Liver (tissue), 9 donors: ENCODE data around the gene EML4. TPM values are rescaled to one million over a fixed set of nuclear protein-coding genes. Genes with fewer than 3 reads are reported as not detected.

Experiments
- DNase-seq: peaks from one replicate; pipeline ENCODE4 v3.0.0-alpha.2; 2017; ENCODE audit warnings: low spot score
- H3K27ac ChIP-seq, 2 donors: one replicate each; pipeline ENCODE4 v1.7.0; 2013; ENCODE audit warnings: inconsistent platforms in 2 of 2, low read length in 2 of 2, control low read depth in 1 of 2, low read depth in 1 of 2, mild to moderate bottlenecking in 1 of 2
- H3K27me3 ChIP-seq, 4 donors: one replicate each; pipeline versions ENCODE4 v1.6.1 to v1.7.0; 2013; ENCODE audit warnings: low read length in 3 of 4, inconsistent platforms in 1 of 4, mild to moderate bottlenecking in 1 of 4, moderate library complexity in 1 of 4; ENCODE audit not compliant: control insufficient read depth in 4 of 4, insufficient read depth in 4 of 4
- H3K36me3 ChIP-seq, 4 donors: one replicate each; pipeline versions ENCODE4 v1.6.1 to v1.7.0; 2013; ENCODE audit warnings: low read length in 3 of 4, mild to moderate bottlenecking in 3 of 4, low read depth in 1 of 4, moderate library complexity in 1 of 4; ENCODE audit not compliant: control insufficient read depth in 4 of 4, insufficient read depth in 3 of 4
- H3K4me1 ChIP-seq, 4 donors: one replicate each; pipeline versions ENCODE4 v1.6.1 to v1.7.0; 2013; ENCODE audit warnings: low read length in 3 of 4, mild to moderate bottlenecking in 3 of 4, moderate library complexity in 1 of 4; ENCODE audit not compliant: control insufficient read depth in 4 of 4, insufficient read depth in 4 of 4
- H3K4me3 ChIP-seq, 3 donors: one replicate each; pipeline versions ENCODE4 v1.6.1 to v1.7.0; 2013; ENCODE audit warnings: low read length in 3 of 3, control low read depth in 1 of 3, low read depth in 1 of 3, mild to moderate bottlenecking in 1 of 3
- H3K9ac ChIP-seq, 2 donors: one replicate each; pipeline ENCODE4 v1.7.0; 2013; ENCODE audit warnings: low read length in 2 of 2, mild to moderate bottlenecking in 2 of 2, moderate library complexity in 2 of 2, control low read depth in 1 of 2, low read depth in 1 of 2
- H3K9me3 ChIP-seq, 4 donors: one replicate each; pipeline versions ENCODE4 v1.6.1 to v1.7.0; 2013; ENCODE audit warnings: low read length in 3 of 4; ENCODE audit not compliant: control insufficient read depth in 4 of 4
- CTCF ChIP-seq: fragments of 150-350 bp; IDR thresholded peaks from 2 replicates; pipeline ENCODE4 v1.5.1; 2017; ENCODE audit warnings: improper control_type of control experiment, low read depth, low read length; ENCODE audit not compliant: missing input control
- EGR1 ChIP-seq, 2 donors: IDR thresholded peaks; 2 replicates each; pipeline ENCODE4 v1.6.1; 2016 to 2018; ENCODE audit warnings: antibody characterized with exemption in 2 of 2, low read depth in 2 of 2
- FOXA1 ChIP-seq: IDR thresholded peaks from 2 replicates; pipeline ENCODE4 v1.6.1; 2016; ENCODE audit warnings: antibody characterized with exemption
- FOXA2 ChIP-seq: IDR thresholded peaks from 2 replicates; pipeline ENCODE4 v1.6.1; 2016; ENCODE audit warnings: antibody characterized with exemption
- GABPA ChIP-seq, 2 donors: IDR thresholded peaks in 1 of 2; conservative IDR thresholded peaks in 1 of 2; 2 replicates each; pipeline ENCODE4 v1.6.1; 2016; ENCODE audit warnings: antibody characterized with exemption in 2 of 2, mild to moderate bottlenecking in 1 of 2, moderate library complexity in 1 of 2
- HNF4A ChIP-seq, 2 donors: conservative IDR thresholded peaks; 2 replicates each; pipeline ENCODE4 v1.6.1; 2016; ENCODE audit warnings: antibody characterized with exemption in 2 of 2, mild to moderate bottlenecking in 2 of 2
- HNF4G ChIP-seq: IDR thresholded peaks from 2 replicates; pipeline ENCODE4 v1.6.1; 2016; ENCODE audit warnings: antibody characterized with exemption
- JUND ChIP-seq, 2 donors: IDR thresholded peaks; 2 replicates each; pipeline ENCODE4 v1.6.1; 2016; ENCODE audit warnings: antibody characterized with exemption in 2 of 2
- NR2F2 ChIP-seq: IDR thresholded peaks from 2 replicates; pipeline ENCODE4 v1.6.1; 2016; ENCODE audit warnings: antibody characterized with exemption
- RAD21 ChIP-seq, 2 donors: IDR thresholded peaks; 2 replicates each; pipeline ENCODE4 v1.6.1; 2016; ENCODE audit warnings: antibody characterized with exemption in 2 of 2, mild to moderate bottlenecking in 2 of 2
- RXRA ChIP-seq, 2 donors: IDR thresholded peaks; 2 replicates each; pipeline ENCODE4 v1.6.1; 2017 to 2018; ENCODE audit warnings: antibody characterized with exemption in 2 of 2, mild to moderate bottlenecking in 1 of 2
- SP1 ChIP-seq: IDR thresholded peaks from 2 replicates; pipeline ENCODE4 v1.6.1; 2018; ENCODE audit warnings: antibody characterized with exemption, mild to moderate bottlenecking
- TAF1 ChIP-seq: conservative IDR thresholded peaks from 2 replicates; pipeline ENCODE4 v1.6.1; 2016; ENCODE audit warnings: antibody characterized with exemption, mild to moderate bottlenecking
- YY1 ChIP-seq: IDR thresholded peaks from 2 replicates; pipeline ENCODE4 v1.6.1; 2016; ENCODE audit warnings: antibody characterized with exemption, mild to moderate bottlenecking
- ZBTB33 ChIP-seq: IDR thresholded peaks from 2 replicates; pipeline ENCODE4 v1.6.1; 2016; ENCODE audit warnings: antibody characterized with exemption
- WGBS: extraction: QIAGEN DNeasy Blood & Tissue Kit; methylation state at CpG from one replicate; pipeline ENCODE4 v1.1.7; 2013; 5-methylcytosine and 5-hydroxymethylcytosine counted together
- polyA plus RNA-seq, 2 donors: library from polyadenylated mRNA; stranded (reverse) in 1 of 2; unstranded in 1 of 2; fragments of 200-250 nt in 1 of 2; fragments of >200 nt in 1 of 2; fragmentation: Nextera tagmentation in 1 of 2; extraction: Ambion mirVana in 1 of 2; gene quantifications; one replicate each; pipeline versions ENCODE4 v1.2.1 to v1.2.3, GENCODE V29; 2013 to 2015
- total RNA-seq, 2 donors: library from RNA; depleted of rRNA; stranded (reverse); fragments of >200 nt; gene quantifications; one replicate each; pipeline ENCODE4 v1.2.3, GENCODE V29; 2014
- TF ChIP-seq, protein P1 (sequence below): IDR thresholded peaks from 2 replicates; pipeline ENCODE4 v1.6.1; 2016; ENCODE audit warnings: antibody characterized with exemption
- TF ChIP-seq, protein P2 (sequence below): IDR thresholded peaks from 2 replicates; pipeline ENCODE4 v1.6.1; 2016; ENCODE audit warnings: antibody characterized with exemption, mild to moderate bottlenecking
- TF ChIP-seq, protein P3 (sequence below): IDR thresholded peaks from 2 replicates; pipeline ENCODE4 v1.6.1; 2016; ENCODE audit warnings: antibody characterized with exemption
- donor health status: healthy.
- donor health status: healthy.
- donor health status: healthy.
- donor health status: healthy.
- donor health status: healthy.

EML4 gene
- total and polyA plus RNA-seq, 4 donors, result 12.8 to 49.6 (median 34.8) TPM

DNA sequence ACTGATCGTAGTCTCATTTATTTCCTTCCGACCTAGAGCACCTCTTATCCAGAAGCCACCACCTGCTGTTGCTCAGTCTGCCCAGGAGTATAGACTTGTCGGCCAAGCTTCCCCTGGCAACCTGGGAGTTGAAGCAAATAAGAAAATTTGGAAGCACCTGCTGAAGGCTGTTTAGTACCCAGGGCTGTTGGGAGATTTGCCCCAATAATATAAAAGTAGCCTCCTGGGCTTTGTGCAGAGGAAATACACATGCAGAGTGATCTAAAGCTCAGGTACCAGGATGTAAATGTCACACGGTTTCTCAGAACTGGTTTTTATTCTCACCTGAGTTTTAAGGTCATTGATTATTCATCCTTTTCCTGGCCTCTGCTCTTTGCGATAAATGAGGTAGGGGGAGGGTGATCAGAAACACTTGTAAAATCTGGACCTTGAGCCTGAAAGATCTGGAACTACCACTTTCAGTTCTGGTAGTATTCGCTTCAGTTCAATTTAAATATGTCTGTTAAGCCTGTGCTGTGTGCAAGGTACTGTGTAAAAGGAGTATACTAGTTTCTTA, 192.7 kb downstream of the EML4 start:
- H3K36me3 ChIP-seq, result no peaks in the 10 kb centered on the region
- TF ChIP-seq ZBTB33 (no peak), HNF4G (no peak), FOXA1 (no peak), HNF4A (conservative IDR thresholded peaks at IDR 0.05) (peak; percentile 56 to 72), YY1 (no peak), NR2F2 (no peak), GABPA (IDR thresholded peaks at IDR 0.05 in 1 of 2, conservative IDR thresholded peaks at IDR 0.05 in 1 of 2) (no peak), RAD21 (IDR thresholded peaks at IDR 0.05) (no peak), SP1 (peak; percentile 37), FOXA2 (no peak), RXRA (IDR thresholded peaks at IDR 0.05) (no peak), JUND (IDR thresholded peaks at IDR 0.05) (no peak), TAF1 (peak; percentile 19), CTCF (no peak), EGR1 (IDR thresholded peaks at IDR 0.05; ENCODE audit: low read depth in 2 of 2) (no peak)
- TF ChIP-seq, protein P1, sequence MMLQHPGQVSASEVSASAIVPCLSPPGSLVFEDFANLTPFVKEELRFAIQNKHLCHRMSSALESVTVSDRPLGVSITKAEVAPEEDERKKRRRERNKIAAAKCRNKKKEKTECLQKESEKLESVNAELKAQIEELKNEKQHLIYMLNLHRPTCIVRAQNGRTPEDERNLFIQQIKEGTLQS, result no peak
- TF ChIP-seq, protein P2, sequence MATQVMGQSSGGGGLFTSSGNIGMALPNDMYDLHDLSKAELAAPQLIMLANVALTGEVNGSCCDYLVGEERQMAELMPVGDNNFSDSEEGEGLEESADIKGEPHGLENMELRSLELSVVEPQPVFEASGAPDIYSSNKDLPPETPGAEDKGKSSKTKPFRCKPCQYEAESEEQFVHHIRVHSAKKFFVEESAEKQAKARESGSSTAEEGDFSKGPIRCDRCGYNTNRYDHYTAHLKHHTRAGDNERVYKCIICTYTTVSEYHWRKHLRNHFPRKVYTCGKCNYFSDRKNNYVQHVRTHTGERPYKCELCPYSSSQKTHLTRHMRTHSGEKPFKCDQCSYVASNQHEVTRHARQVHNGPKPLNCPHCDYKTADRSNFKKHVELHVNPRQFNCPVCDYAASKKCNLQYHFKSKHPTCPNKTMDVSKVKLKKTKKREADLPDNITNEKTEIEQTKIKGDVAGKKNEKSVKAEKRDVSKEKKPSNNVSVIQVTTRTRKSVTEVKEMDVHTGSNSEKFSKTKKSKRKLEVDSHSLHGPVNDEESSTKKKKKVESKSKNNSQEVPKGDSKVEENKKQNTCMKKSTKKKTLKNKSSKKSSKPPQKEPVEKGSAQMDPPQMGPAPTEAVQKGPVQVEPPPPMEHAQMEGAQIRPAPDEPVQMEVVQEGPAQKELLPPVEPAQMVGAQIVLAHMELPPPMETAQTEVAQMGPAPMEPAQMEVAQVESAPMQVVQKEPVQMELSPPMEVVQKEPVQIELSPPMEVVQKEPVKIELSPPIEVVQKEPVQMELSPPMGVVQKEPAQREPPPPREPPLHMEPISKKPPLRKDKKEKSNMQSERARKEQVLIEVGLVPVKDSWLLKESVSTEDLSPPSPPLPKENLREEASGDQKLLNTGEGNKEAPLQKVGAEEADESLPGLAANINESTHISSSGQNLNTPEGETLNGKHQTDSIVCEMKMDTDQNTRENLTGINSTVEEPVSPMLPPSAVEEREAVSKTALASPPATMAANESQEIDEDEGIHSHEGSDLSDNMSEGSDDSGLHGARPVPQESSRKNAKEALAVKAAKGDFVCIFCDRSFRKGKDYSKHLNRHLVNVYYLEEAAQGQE, result no peak
- TF ChIP-seq, protein P3, sequence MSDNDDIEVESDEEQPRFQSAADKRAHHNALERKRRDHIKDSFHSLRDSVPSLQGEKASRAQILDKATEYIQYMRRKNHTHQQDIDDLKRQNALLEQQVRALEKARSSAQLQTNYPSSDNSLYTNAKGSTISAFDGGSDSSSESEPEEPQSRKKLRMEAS, result no peak
- no peaks in the 10 kb centered on the region for H3K9me3 ChIP-seq
- no peak for DNase-seq
- H3K4me3 ChIP-seq, result peak overlapping the region; percentile 41 to 59 (median 45)
- peaks cover 9 to 39% (median 31%) of the 10 kb centered on the region in 4 donors for H3K4me1 ChIP-seq
- WGBS, result 7% methylated on average over 6 of the region's 6 CpGs
- H3K27me3 ChIP-seq, result no peaks in the 10 kb centered on the region
- H3K27ac ChIP-seq, result peak overlapping the region; percentile 94 to 99
- H3K9ac ChIP-seq, result peak overlapping the region; percentile 71 to 74
